ENCODE measurements around the gene SLC25A44.
"Not testable (repeated sequence)": the region's sequence is repeated elsewhere in the genome, so short reads cannot be mapped to it uniquely, and the experiment has no call there.

Gene SLC25A44

DNA sequence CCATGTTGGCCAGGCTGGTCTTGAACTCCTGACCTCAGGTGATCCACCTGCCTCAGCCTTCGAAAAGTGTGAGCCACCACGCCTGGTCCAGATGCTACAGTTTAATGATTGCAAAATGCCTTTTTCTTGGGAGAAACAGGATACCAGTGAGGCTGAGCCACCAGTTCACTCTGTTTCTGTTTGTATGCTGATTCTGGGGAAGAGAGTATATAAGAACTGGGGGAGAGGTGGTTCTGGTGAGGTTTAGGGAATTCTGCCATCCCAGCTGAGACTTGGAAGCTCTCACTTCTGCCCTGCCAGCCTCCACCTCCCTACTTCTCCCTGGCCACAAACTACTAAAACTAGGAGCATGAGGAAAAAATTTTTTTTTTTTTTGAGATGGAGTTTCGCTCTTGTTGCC is 10.8 kb downstream of the SLC25A44 start:
- DNase-seq, result no peak

DNA sequence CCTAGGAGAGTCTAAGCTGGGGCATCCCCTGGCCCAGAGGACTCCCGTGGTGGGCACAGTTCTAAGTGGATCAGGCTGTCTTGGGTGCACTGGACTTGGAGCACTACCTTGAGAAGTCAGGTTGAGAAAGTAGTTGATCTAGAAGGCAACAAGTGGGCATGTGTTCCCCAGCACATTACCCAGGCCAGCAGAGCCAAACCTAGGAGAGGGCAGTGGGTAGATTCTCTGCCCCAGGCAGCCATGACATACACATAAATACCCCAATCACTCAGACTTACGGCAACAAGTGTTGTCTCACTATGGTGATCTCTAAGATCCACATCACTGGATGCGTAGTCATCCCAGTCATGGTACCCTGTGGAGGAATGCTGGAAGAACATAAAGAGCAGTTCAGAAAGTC is 17.3 kb downstream of the SLC25A44 start:
- DNase-seq, result no peak

GRCh38 chr1:156212130-156212529 is 18.2 kb downstream of the SLC25A44 start:
- no peak for DNase-seq

GRCh38 chr1:156212833-156213643 is 19.1 kb downstream of the SLC25A44 start, which contains the start of gene PMF1:
Gene PMF1, plus strand, starts transcription at chr1:156213007. Its CDS starts 9 bp downstream, at chr1:156213016.
- DNase-seq, result peak; percentile 96

DNA sequence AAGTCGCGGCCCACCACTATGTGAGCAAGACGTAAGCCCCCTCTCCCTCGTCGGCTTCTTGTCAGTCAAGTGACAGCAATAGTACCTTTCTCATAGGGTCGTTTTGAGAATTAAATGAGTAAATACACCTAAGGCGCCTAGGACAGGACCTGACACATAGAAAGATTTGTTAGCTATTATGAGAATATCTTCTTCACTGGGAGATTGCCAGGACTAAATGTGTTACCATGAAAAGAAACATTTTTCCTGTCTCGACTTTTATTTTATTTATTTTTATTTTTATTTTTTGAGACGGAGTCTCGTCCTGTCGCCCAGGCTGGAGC is 19.7 kb downstream of the SLC25A44 start:
- no peak for DNase-seq

DNA sequence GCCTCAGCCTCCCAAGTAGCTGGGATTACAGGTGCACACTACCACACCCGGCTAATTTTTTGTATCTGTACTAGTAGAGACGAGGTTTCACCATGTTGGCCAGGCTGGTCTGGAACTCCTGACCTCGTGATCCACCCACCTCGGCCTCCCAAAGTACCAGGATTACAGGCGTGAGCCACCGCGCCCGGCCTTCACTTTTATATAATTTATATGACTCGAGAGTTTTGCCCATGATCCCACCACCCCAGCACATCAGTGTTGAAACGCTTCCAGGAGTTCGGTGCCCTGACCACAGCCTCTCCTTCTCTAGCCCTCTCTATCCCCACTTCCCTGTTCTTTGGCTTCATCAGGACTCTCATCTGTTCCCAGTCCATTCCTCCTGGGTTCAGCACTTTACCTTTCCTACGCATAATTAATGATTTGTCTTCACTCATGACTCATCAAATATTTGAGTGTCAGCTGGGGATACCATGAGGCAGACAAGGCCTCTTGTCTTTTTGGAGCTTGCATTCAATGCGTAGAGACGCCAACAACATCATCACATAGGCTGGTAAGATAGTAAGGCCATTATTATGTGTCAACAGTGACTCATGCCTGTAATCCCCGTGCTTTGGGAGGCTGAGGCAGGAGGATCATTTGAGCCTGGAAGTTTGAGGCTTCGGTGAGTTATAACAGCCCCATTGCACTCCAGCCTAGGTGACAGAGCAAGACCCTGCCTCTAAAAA is 20.3 kb downstream of the SLC25A44 start:
- DNase-seq, result peak; percentile 56

DNA sequence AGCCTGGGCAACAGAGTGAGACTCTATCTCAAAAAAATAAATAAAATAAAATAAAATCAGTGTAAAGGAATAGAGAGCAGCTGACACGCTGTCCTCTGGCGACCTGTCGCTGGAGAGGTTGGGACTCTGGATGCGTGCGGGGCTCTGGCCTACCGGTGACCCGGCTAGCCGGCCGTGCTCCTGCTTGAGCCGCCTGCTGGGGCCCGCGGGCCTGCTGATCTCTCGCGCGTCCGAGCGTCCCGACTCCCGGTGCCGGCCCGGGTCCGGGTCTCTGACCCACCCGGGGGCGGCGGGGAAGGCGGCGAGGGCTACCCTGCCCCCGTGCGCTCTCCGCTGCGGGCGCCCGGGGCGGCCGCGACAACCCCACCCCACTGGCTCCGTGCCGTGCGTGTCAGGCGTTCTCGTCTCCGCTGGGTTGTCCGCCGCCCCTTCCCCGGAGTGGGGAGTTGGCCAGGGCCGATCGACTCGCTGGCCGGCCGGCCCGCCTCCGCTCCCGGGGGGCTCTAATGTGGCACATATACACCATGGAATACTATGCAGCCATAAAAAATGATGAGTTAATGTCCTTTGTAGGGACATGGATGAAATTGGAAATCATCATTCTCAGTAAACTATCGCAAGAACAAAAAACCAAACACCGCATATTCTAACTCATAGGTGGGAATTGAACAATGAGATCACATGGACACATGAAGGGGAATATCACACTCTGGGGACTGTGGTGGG is 22.6 kb downstream of the SLC25A44 start:
- DNase-seq, result not testable (repeated sequence)

- no peak for DNase-seq
These were observed 24.0 kb downstream of the SLC25A44 start for GRCh38 chr1:156217871-156218270.

DNA sequence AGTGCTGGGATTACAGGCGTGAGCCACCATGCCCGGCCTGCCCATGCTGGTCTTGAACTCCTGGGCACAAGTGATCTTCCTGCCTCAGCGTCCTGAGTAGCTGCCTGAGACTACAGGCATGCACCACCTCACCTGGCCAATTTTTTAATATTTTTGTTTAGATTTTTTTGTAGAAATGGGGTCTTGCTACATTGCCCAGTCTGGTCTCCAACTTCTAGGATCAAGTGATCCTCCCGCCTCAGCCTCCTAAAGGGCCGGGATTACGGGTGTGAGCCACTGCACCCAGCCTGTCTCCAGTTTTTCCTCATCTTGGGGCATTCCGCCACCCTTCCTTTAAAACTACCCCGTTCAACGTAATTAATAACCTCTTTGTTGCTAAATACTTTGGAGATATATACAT is 26.3 kb downstream of the SLC25A44 start:
- DNase-seq, result no peak

GRCh38 chr1:156221986-156222692 is 28.2 kb downstream of the SLC25A44 start:
- no peak for DNase-seq

DNA sequence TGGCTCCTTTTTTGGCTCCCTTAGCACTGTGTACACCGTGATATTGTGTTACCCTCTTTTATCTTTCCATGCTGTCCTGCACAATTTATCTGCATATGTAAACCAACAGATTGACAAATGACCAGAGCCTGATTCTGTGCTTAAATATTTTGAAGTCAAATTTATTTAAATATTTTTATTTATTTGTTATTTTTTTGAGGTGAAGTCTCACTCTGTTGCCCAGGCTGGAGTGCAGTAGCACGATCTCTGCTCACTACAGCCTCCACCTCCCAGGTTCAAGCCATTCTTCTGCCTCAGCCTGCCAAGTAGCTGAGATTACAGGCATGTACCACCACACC is 31.7 kb downstream of the SLC25A44 start:
- DNase-seq, result no peak

DNA sequence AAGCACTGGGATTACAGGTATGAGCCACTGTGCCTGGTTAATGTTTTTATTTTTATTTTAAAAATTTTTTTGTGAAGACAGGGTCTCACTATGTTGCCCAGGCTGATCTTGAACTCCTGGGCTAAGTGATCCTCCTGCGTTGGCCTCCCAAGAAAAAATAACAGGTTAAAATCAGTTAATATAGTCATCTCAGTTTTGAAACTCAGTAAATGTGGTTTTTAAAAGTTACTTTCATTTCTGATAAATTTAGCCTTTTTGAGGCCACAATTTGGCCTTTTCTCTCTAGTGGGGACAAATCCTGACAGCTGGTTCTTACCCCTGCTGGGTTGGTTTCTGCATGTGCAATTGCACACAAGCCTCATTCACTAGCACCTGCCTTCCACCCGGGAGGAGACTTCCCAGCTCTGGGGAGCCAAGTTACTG is 32.2 kb downstream of the SLC25A44 start:
- DNase-seq, result no peak

DNA sequence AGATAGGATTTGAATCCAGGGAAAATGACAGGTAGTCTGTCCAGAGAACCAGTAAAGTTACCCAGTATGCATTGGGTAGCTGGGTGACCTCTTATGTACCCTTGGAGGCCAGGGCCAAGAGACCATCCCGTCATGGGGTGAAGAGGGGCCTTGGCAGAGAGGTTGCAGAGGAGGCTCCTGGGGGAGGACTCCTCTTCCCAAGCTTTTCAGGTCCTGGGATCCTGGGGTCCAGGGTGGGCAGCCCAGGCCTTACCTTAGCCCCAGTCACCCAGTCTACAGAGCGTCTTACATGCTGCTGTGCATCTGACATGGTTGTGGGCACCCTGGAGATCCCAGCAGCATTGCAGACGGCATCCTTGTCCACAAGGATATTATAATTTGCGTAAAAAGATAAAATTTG is 32.9 kb downstream of the SLC25A44 start:
- DNase-seq, result no peak

DNA sequence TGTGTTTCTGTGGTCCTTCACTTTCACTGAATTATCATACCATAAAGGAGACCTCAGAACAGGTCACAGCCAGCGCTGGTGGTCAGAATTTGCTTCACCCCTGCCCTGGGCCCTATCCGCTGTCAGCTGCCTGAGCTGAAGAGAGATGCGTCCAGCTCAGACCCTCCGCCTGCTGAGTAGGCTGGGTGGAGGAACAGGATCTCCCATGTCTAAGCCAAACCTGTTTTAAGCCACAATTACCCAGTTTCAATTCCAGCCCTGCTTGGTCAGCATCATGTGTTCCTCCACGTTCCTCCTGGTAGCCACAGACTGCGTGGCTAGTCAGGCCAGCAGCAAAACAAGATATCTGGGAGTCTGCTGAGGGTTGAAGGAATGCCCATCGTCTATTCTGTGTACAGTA is 34.6 kb downstream of the SLC25A44 start:
- DNase-seq, result no peak

- DNase-seq, result no peak
These were observed 36.0 kb downstream of the SLC25A44 start for GRCh38 chr1:156229809-156230472.

GRCh38 chr1:156230473-156230837 is 36.6 kb downstream of the SLC25A44 start:
- no peak for DNase-seq

DNA sequence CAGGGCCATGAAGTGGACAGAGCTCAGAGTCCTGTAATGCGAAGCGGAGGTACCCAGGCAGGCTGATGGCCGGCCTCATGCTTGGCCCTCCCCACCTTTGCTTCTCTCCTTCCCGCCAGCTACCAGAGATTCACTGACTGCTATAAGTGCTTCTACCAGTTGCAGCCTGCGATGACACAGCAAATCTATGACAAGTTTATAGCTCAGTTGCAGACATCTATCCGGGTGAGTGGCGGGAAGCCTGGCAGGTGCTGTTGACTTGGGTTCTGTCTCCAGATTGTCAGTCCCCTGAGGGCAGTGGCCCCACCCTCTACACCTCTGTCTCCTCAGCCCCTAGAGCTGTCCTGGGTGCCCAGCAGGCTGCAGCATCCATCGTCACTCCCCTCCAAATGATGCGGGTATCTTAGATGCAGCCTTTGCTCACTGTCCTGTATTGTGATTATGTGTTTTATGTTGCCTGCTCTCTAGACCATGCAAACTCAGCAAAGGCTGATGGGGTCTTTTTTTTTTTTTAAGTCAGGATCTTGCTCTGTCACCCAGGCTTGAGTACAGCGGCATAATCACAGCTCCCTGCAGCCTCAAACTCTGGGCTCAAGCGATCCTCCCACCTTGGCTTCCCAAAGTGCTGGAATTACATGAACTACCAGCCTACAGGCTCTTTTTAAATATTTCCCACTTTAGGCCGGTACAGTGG is 38.4 kb downstream of the SLC25A44 start:
- no peak for DNase-seq

- DNase-seq, result peak; percentile 90
These were observed 39.7 kb downstream of the SLC25A44 start for GRCh38 chr1:156233426-156234127.

DNA sequence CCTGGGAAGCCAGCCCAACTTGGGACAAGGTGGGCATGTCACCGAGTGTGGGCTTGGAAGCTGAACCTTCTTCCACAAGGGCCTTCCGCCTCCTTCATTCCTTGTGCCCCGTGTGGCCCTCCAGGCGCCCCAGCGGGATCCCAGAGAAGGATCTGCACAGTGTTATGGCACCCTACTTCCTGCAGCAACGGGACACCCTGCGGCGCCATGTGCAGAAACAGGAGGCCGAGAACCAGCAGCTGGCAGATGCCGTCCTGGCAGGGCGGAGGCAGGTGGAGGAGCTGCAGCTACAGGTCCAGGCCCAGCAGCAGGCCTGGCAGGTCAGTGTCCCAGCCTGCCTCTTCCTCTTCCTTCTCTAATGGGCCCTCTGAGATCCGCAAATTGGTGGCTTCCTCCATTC is 42.3 kb downstream of the SLC25A44 start:
- no peak for DNase-seq

GRCh38 chr1:156238248-156238647 is 44.3 kb downstream of the SLC25A44 start:
- DNase-seq, result no peak

DNA sequence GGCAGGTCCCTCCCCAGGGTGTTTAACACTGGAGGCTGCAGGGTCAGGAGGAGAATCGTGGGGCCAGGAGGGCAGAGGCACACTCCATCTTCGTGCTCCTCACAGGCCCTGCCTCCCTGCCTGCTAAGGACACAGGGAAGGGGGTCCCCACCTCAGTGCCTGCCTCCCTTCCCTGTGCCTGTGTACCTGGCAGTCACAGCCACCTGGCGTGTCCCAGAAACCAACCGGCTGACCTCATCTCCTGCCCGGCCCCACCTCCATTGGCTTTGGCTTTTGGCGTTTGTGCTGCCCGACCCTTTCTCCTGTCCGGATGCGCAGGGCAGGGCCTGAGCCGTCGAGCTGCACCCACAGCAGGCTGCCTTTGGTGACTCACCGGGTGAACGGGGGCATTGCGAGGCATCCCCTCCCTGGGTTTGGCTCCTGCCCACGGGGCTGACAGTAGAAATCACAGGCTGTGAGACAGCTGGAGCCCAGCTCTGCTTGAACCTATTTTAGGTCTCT is 47.5 kb downstream of the SLC25A44 start:
- DNase-seq, result no peak

Measured in fibroblast of skin of abdomen (primary cell).